ENCODE results near the gene THEM4.

The THEM4 gene

DNA sequence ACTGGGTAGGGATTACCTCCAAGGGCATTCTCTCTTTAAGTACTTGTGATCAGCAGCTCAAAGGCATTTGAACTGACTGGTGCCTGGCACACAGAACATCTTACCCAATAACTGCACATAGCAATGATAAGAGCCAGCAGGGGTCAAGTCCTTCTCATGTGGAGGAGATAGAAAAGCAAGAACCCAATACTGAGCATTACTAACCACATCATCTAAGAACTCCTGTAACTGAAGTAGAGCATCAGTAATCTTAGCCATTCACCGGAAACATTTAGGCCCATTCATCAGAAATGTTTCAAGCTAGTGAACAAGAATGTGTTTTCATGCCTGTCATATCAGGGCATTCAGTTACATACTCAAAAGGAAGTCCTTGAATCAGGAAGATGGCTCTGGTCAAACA, 33.6 kb upstream of the THEM4 start (continued):
- TF ChIP-seq, protein P1, sequence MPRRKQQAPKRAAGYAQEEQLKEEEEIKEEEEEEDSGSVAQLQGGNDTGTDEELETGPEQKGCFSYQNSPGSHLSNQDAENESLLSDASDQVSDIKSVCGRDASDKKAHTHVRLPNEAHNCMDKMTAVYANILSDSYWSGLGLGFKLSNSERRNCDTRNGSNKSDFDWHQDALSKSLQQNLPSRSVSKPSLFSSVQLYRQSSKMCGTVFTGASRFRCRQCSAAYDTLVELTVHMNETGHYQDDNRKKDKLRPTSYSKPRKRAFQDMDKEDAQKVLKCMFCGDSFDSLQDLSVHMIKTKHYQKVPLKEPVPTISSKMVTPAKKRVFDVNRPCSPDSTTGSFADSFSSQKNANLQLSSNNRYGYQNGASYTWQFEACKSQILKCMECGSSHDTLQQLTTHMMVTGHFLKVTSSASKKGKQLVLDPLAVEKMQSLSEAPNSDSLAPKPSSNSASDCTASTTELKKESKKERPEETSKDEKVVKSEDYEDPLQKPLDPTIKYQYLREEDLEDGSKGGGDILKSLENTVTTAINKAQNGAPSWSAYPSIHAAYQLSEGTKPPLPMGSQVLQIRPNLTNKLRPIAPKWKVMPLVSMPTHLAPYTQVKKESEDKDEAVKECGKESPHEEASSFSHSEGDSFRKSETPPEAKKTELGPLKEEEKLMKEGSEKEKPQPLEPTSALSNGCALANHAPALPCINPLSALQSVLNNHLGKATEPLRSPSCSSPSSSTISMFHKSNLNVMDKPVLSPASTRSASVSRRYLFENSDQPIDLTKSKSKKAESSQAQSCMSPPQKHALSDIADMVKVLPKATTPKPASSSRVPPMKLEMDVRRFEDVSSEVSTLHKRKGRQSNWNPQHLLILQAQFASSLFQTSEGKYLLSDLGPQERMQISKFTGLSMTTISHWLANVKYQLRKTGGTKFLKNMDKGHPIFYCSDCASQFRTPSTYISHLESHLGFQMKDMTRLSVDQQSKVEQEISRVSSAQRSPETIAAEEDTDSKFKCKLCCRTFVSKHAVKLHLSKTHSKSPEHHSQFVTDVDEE (CRISPR knock-in tag; IDR thresholded peaks at IDR 0.05) = no peak
- TF ChIP-seq ZFP30 (CRISPR knock-in tag; IDR thresholded peaks at IDR 0.05) = no peak

DNA sequence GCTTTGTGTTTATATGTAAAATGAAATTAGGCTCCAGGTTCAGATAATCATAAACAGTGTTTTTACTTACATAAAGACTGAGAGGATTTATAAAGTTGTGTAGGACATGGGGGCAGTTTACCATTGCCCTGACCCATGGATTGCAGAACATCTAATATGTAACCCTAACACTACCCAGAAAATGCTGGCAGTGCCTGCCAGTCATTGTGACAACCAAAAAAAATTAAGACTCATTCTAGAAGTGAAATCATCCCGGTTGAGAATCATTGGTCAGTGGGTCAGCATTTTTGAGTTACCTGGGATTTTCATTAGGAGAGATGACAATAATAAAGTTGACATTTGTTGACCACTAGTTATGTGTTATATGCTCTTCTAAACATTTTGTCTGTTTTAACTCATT, 31.2 kb upstream of the THEM4 start:
- TF ChIP-seq TOX (CRISPR knock-in tag; IDR thresholded peaks at IDR 0.05; ENCODE audit: borderline replicate concordance) = no peak
- no peak for TF ChIP-seq TCF4 (CRISPR knock-in tag; IDR thresholded peaks at IDR 0.05; ENCODE audit: borderline replicate concordance)
- TF ChIP-seq OSR1 (CRISPR knock-in tag; IDR thresholded peaks at IDR 0.05) = no peak
- TF ChIP-seq ZNF8 (CRISPR knock-in tag; IDR thresholded peaks at IDR 0.05) = no peak
- TF ChIP-seq, protein P2, sequence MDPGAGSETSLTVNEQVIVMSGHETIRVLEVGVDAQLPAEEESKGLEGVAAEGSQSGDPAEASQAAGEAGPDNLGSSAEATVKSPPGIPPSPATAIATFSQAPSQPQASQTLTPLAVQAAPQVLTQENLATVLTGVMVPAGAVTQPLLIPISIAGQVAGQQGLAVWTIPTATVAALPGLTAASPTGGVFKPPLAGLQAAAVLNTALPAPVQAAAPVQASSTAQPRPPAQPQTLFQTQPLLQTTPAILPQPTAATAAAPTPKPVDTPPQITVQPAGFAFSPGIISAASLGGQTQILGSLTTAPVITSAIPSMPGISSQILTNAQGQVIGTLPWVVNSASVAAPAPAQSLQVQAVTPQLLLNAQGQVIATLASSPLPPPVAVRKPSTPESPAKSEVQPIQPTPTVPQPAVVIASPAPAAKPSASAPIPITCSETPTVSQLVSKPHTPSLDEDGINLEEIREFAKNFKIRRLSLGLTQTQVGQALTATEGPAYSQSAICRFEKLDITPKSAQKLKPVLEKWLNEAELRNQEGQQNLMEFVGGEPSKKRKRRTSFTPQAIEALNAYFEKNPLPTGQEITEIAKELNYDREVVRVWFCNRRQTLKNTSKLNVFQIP (CRISPR knock-in tag; IDR thresholded peaks at IDR 0.05; ENCODE audit: borderline replicate concordance, low read depth) = no peak
- no peak for TF ChIP-seq ZNF70 (CRISPR knock-in tag; IDR thresholded peaks at IDR 0.05)
- TF ChIP-seq, protein P3, sequence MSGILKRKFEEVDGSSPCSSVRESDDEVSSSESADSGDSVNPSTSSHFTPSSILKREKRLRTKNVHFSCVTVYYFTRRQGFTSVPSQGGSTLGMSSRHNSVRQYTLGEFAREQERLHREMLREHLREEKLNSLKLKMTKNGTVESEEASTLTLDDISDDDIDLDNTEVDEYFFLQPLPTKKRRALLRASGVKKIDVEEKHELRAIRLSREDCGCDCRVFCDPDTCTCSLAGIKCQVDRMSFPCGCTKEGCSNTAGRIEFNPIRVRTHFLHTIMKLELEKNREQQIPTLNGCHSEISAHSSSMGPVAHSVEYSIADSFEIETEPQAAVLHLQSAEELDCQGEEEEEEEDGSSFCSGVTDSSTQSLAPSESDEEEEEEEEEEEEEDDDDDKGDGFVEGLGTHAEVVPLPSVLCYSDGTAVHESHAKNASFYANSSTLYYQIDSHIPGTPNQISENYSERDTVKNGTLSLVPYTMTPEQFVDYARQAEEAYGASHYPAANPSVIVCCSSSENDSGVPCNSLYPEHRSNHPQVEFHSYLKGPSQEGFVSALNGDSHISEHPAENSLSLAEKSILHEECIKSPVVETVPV (CRISPR knock-in tag; IDR thresholded peaks at IDR 0.05) = no peak
- TF ChIP-seq ARNTL (CRISPR knock-in tag; IDR thresholded peaks at IDR 0.05; ENCODE audit: borderline replicate concordance, low read depth) = no peak
- TF ChIP-seq, protein P4, sequence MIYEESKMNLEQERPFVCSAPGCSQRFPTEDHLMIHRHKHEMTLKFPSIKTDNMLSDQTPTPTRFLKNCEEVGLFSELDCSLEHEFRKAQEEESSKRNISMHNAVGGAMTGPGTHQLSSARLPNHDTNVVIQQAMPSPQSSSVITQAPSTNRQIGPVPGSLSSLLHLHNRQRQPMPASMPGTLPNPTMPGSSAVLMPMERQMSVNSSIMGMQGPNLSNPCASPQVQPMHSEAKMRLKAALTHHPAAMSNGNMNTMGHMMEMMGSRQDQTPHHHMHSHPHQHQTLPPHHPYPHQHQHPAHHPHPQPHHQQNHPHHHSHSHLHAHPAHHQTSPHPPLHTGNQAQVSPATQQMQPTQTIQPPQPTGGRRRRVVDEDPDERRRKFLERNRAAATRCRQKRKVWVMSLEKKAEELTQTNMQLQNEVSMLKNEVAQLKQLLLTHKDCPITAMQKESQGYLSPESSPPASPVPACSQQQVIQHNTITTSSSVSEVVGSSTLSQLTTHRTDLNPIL (CRISPR knock-in tag; IDR thresholded peaks at IDR 0.05; ENCODE audit: low read depth) = no peak
- no peak for TF ChIP-seq ZFP30 (CRISPR knock-in tag; IDR thresholded peaks at IDR 0.05)
- no peak for TF ChIP-seq ISL1 (CRISPR knock-in tag; IDR thresholded peaks at IDR 0.05)
- TF ChIP-seq, protein P5, sequence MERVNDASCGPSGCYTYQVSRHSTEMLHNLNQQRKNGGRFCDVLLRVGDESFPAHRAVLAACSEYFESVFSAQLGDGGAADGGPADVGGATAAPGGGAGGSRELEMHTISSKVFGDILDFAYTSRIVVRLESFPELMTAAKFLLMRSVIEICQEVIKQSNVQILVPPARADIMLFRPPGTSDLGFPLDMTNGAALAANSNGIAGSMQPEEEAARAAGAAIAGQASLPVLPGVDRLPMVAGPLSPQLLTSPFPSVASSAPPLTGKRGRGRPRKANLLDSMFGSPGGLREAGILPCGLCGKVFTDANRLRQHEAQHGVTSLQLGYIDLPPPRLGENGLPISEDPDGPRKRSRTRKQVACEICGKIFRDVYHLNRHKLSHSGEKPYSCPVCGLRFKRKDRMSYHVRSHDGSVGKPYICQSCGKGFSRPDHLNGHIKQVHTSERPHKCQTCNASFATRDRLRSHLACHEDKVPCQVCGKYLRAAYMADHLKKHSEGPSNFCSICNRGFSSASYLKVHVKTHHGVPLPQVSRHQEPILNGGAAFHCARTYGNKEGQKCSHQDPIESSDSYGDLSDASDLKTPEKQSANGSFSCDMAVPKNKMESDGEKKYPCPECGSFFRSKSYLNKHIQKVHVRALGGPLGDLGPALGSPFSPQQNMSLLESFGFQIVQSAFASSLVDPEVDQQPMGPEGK (CRISPR knock-in tag; IDR thresholded peaks at IDR 0.05; ENCODE audit: borderline replicate concordance) = no peak
- ATAC-seq = no peak

DNA sequence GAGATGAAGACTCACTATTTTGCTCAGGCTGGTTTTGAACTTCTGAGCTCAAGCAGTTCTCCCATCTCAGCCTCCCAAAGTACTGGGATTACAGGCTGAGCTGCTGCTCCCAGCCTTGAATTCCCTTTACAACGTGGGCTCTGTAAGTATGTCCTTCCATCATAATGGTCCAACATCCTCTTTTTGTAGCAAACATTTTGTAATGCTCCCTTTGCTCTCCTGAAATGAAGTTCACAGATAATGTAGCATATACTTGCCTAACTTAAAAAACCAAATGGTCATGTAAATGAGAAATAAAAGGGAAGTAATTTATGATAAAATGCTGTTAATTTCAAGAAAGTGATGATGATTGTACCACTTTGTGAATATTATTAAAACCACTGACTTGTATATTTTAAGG, 30.5 kb upstream of the THEM4 start:
- TF ChIP-seq ZNF565 (CRISPR knock-in tag; conservative IDR thresholded peaks at IDR 0.05; ENCODE audit: low read depth) (no peak), PPARA (CRISPR knock-in tag; IDR thresholded peaks at IDR 0.05; ENCODE audit: borderline replicate concordance) (no peak)
- TF ChIP-seq, protein P1 (CRISPR knock-in tag; IDR thresholded peaks at IDR 0.05) = no peak
- ATAC-seq = no peak

DNA sequence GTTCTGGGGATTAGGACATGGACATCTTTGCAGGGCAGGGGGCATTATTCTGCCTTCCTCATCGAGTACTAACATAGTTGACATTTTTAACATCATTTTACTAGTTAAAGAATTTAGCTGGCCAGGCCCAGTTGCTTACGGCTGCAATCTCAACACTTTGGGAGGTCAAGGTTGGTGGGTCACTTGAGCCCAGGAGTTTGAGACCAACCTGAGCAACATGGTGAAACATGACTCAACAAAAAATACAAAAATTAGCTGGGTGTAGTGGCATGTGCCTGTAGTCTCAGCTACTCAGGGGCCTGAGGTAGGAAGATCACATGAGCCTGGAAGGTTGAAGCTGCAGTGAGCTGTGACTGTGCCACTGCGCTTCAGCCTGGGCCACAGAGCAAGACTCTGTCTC, 29.8 kb upstream of the THEM4 start:
- ATAC-seq = no peak
- no peak for TF ChIP-seq CSDC2 (CRISPR knock-in tag; IDR thresholded peaks at IDR 0.05)
- TF ChIP-seq ISL1 (CRISPR knock-in tag; IDR thresholded peaks at IDR 0.05) = no peak
- no peak for TF ChIP-seq ZFP30 (CRISPR knock-in tag; IDR thresholded peaks at IDR 0.05)
- TF ChIP-seq, protein P4 (CRISPR knock-in tag; IDR thresholded peaks at IDR 0.05; ENCODE audit: low read depth) = no peak
- TF ChIP-seq ARNTL (CRISPR knock-in tag; IDR thresholded peaks at IDR 0.05; ENCODE audit: borderline replicate concordance, low read depth) = no peak
- TF ChIP-seq ZFP3 (CRISPR knock-in tag; IDR thresholded peaks at IDR 0.05) = no peak
- no peak for TF ChIP-seq OSR1 (CRISPR knock-in tag; IDR thresholded peaks at IDR 0.05)
- TF ChIP-seq, protein P1 (CRISPR knock-in tag; IDR thresholded peaks at IDR 0.05) = no peak
- TF ChIP-seq ZNF70 (CRISPR knock-in tag; IDR thresholded peaks at IDR 0.05) = no peak
- no peak for TF ChIP-seq ESRRG (CRISPR knock-in tag; IDR thresholded peaks at IDR 0.05)
- TF ChIP-seq TOX (CRISPR knock-in tag; IDR thresholded peaks at IDR 0.05; ENCODE audit: borderline replicate concordance) = no peak
- no peak for TF ChIP-seq ZC3H10 (CRISPR knock-in tag; IDR thresholded peaks at IDR 0.05)
